Measurements from ENCODE around the gene SDF4. TPM values are rescaled to one million over a fixed set of nuclear protein-coding genes. Genes with fewer than 3 reads are reported as not detected.

The SDF4 gene
- total and polyA plus RNA-seq, 2 of the 4 experiments (the other 2 are of a cell fraction) = 57.0 to 250 TPM

DNA sequence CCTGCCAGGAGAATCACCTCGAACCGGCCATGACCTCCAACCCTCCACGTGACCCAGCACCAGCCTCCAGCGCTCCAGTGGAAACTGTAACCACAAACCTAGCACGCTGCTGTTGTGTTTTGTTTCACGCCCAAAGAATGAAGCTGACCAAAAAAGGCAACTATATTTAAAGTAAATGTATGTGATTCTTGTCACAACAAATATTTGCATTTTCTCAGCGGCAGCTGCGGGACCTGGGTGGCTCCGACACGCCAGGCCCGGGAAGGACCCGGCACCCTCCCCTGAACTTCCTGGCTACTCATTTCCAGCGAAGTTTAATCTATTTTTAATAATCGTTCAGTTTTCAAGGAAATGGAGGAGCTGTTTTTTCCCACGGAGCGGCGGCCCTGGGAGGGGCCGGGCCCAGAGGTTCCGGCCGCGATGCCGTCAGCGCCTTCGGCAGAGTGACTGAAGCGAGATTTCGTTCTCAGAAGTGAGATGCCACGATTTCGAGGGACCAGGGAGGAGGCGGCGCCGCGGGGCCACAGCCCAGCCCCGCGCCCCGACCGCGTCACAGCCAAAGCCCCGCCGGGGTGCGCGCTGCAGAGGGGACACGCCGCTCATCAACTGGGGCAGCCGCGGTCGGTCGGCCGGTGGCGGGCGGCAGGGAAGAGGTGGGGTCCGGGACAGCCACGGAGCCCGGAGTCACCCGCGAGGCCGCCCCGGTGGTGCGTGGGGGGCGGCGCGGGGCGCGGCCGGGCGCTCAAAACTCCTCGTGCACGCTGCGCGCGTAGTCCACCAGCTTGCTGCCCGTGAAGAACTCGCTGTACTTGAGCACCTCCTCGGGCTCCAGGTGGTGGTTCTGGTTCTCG is 14.8 kb downstream of the SDF4 start:
- H3K14ac ChIP-seq (replicated peaks; ENCODE audit: low read depth, low read length) = no peak overlapping the region
- no peak overlapping the region for H3K4ac ChIP-seq (ENCODE audit: low read depth, low read length)
- H2BK5ac ChIP-seq (ENCODE audit: low read depth, low read length, poor library complexity, severe bottlenecking) = no peak overlapping the region
- no peak for DNase-seq
- H2AK9ac ChIP-seq (replicated peaks; ENCODE audit: low read depth, low read length, poor library complexity) = peak overlapping the region; percentile 37
- no peak overlapping the region for H3K4me3 ChIP-seq (ENCODE audit: insufficient read depth, low read depth, low read length)
- no peak overlapping the region for H3K9ac ChIP-seq (ENCODE audit: low read depth, low read length)
- intact Hi-C loops (cut with micrococcal nuclease) = no loop called here
- peaks cover 13% of the 10 kb centered on the region for H4K20me1 ChIP-seq (ENCODE audit: insufficient read depth, low read length)
- no peak overlapping the region for H3K4me2 ChIP-seq (ENCODE audit: low read depth, low read length)
- H3K9me1 ChIP-seq (ENCODE audit: insufficient read depth, low read length) = no peaks in the 10 kb centered on the region; the same call in 1 of the 2 replicates
- WGBS, 2 experiments (ENCODE audit: extremely low coverage in 2 of 2, insufficient read length in 1 of 2) = 94% methylated on average over 53 of the region's 74 CpGs; no CpG with 5 or more reads in 1 of the 2 experiments
- H3K79me1 ChIP-seq (ENCODE audit: low read depth in 1 of 2, low read length in 2 of 2) = peaks cover 4 to 13% of the 10 kb centered on the region in 2 experiments; a peak in 2 of 4 replicates
- no peak for ATAC-seq (ENCODE audit: low read depth)
- H3K4me1 ChIP-seq (ENCODE audit: control insufficient read depth, insufficient read depth, low read length) = no peaks in the 10 kb centered on the region
- in situ Hi-C loops (cut with MboI; ENCODE audit: low sequenced_read_pairs) = no loop called here
- H3K23ac ChIP-seq (ENCODE audit: low read depth, low read length) = no peak overlapping the region
- no peak overlapping the region for H3K56ac ChIP-seq (ENCODE audit: extremely low read depth, insufficient read depth, low read length)
- H2BK20ac ChIP-seq (ENCODE audit: low read depth, low read length) = no peak overlapping the region
- H2AFZ ChIP-seq (replicated peaks; ENCODE audit: low read length, poor library complexity) = no peak overlapping the region
- no peak overlapping the region for H4K5ac ChIP-seq (ENCODE audit: low read depth, low read length)
- no peak overlapping the region for H2AK5ac ChIP-seq (ENCODE audit: low read depth, low read length)
- H4K8ac ChIP-seq (ENCODE audit: low read depth in 2 of 2, low read length in 2 of 2) = no peak overlapping the region
- peaks cover 47% of the 10 kb centered on the region for H3K36me3 ChIP-seq (ENCODE audit: control insufficient read depth, insufficient read depth, low read length)
- CTCF ChIA-PET = no interaction called here
- dilution Hi-C loops (cut with HindIII; ENCODE audit: low sequenced_read_pairs, unreplicated experiment) = no loop called here
- BruUV-seq (replicated peaks) = TSS peak; percentile 98
- no peak overlapping the region for H2BK15ac ChIP-seq (ENCODE audit: low read depth, low read length)
- POLR2A ChIA-PET (ENCODE audit: unreplicated experiment) = no interaction called here
- H3K27me3 ChIP-seq (ENCODE audit: control insufficient read depth, insufficient read depth, low read length) = no peaks in the 10 kb centered on the region
- no peak overlapping the region for H3K27ac ChIP-seq (ENCODE audit: insufficient read depth, low read length)
- no peak overlapping the region for H2BK120ac ChIP-seq (ENCODE audit: low read depth, low read length)
- no peak overlapping the region for H3K18ac ChIP-seq (ENCODE audit: low read depth, low read length)
- H3K9me3 ChIP-seq (ENCODE audit: control insufficient read depth, insufficient read depth, low read length) = no peaks in the 10 kb centered on the region
- no peak overlapping the region for H4K91ac ChIP-seq (ENCODE audit: insufficient read depth, low read depth, low read length)
- TF ChIP-seq MXI1 (IDR thresholded peaks at IDR 0.05; ENCODE audit: borderline replicate concordance, low read depth, low read length) (no peak), MAFK (IDR thresholded peaks at IDR 0.05; ENCODE audit: low read depth, low read length) (no peak), RFX5 (IDR thresholded peaks at IDR 0.05; ENCODE audit: low read depth, low read length) (no peak), CEBPB (IDR thresholded peaks at IDR 0.05; ENCODE audit: low read depth, low read length) (no peak), POLR2A (IDR thresholded peaks at IDR 0.05; ENCODE audit: low read depth, low read length) (no peak), BHLHE40 (IDR thresholded peaks at IDR 0.05; ENCODE audit: low read depth, low read length) (no peak), CHD1 (IDR thresholded peaks at IDR 0.05; ENCODE audit: low read depth, low read length) (no peak), SMC3 (IDR thresholded peaks at IDR 0.05; ENCODE audit: low read depth, low read length) (no peak), MAZ (IDR thresholded peaks at IDR 0.05; ENCODE audit: borderline replicate concordance, low read depth, low read length) (no peak), RCOR1 (IDR thresholded peaks at IDR 0.05; ENCODE audit: insufficient replicate concordance, low read length) (no peak), FOS (IDR thresholded peaks at IDR 0.05; ENCODE audit: low read depth, low read length) (no peak), USF2 (IDR thresholded peaks at IDR 0.05; ENCODE audit: low read depth, low read length) (no peak), RAD21 (IDR thresholded peaks at IDR 0.05; ENCODE audit: low read length) (no peak), NFE2L2 (IDR thresholded peaks at IDR 0.05; ENCODE audit: low read depth, low read length) (no peak)
- TF ChIP-seq, protein P1, sequence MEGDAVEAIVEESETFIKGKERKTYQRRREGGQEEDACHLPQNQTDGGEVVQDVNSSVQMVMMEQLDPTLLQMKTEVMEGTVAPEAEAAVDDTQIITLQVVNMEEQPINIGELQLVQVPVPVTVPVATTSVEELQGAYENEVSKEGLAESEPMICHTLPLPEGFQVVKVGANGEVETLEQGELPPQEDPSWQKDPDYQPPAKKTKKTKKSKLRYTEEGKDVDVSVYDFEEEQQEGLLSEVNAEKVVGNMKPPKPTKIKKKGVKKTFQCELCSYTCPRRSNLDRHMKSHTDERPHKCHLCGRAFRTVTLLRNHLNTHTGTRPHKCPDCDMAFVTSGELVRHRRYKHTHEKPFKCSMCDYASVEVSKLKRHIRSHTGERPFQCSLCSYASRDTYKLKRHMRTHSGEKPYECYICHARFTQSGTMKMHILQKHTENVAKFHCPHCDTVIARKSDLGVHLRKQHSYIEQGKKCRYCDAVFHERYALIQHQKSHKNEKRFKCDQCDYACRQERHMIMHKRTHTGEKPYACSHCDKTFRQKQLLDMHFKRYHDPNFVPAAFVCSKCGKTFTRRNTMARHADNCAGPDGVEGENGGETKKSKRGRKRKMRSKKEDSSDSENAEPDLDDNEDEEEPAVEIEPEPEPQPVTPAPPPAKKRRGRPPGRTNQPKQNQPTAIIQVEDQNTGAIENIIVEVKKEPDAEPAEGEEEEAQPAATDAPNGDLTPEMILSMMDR (conservative IDR thresholded peaks at IDR 0.05; ENCODE audit: low read depth, low read length) = no peak

Measured in IMR-90 (cell line).